Spleen (tissue), 11 donors: ENCODE results near the gene TERT. TPM values are rescaled to one million over a fixed set of nuclear protein-coding genes. Genes with fewer than 3 reads are reported as not detected.
A peak's percentile ranks its signal among the peaks of the same experiment; 100 is the strongest.

ENCODE experiments used
- DNase-seq: peaks from one replicate; pipeline ENCODE4 v3.0.0-alpha.2; 2020
- H3K27ac ChIP-seq, 8 donors: fragments of 200-600 bp; sonication (generic) in 7 of 8; 1 replicate in 4 of 8; 2 replicates in 4 of 8; pipeline versions ENCODE4 v1.5.0 to v1.8.0; 2016 to 2021; ENCODE audit warnings: inconsistent platforms in 4 of 8, mild to moderate bottlenecking in 4 of 8, moderate library complexity in 1 of 8
- H3K27me3 ChIP-seq, 7 donors: fragments of 200-600 bp; sonication (generic) in 6 of 7; replicated peaks in 1 of 7; 1 replicate in 4 of 7; 2 replicates in 3 of 7; pipeline versions ENCODE4 v1.5.0 to v1.8.0; 2016 to 2021; ENCODE audit warnings: inconsistent platforms in 3 of 7, mild to moderate bottlenecking in 1 of 7
- H3K36me3 ChIP-seq, 6 donors: fragments of 200-600 bp; sonication (generic) in 5 of 6; 1 replicate in 4 of 6; 2 replicates in 2 of 6; pipeline versions ENCODE4 v1.5.0 to v1.8.0; 2016 to 2021; ENCODE audit warnings: inconsistent platforms in 2 of 6
- H3K4me1 ChIP-seq, 6 donors: fragments of 200-600 bp; sonication (generic) in 5 of 6; 1 replicate in 3 of 6; 2 replicates in 3 of 6; pipeline versions ENCODE4 v1.5.0 to v1.8.0; 2016 to 2021; ENCODE audit warnings: inconsistent platforms in 3 of 6
- H3K4me3 ChIP-seq, 8 donors: fragments of 200-600 bp; sonication (generic) in 7 of 8; 1 replicate in 4 of 8; 2 replicates in 4 of 8; pipeline versions ENCODE4 v1.5.0 to v1.8.0; 2016 to 2021; ENCODE audit warnings: inconsistent platforms in 4 of 8, mild to moderate bottlenecking in 4 of 8, moderate library complexity in 2 of 8
- H3K9me3 ChIP-seq, 8 donors: fragments of 200-600 bp; sonication (generic) in 7 of 8; 1 replicate in 4 of 8; 2 replicates in 4 of 8; pipeline versions ENCODE4 v1.5.0 to v1.8.0; 2016 to 2021; ENCODE audit warnings: inconsistent platforms in 4 of 8
- POLR2A ChIP-seq, 3 donors: fragments of 450-650 bp; IDR thresholded peaks; one replicate each; pipeline ENCODE4 v1.5.1; 2017; ENCODE audit warnings: antibody characterized with exemption in 3 of 3, mild to moderate bottlenecking in 1 of 3
- POLR2AphosphoS5 ChIP-seq, 3 donors: sonication (generic); formaldehyde crosslinking; IDR thresholded peaks; one replicate each; pipeline ENCODE4 v1.5.1; 2017; ENCODE audit warnings: antibody characterized with exemption in 3 of 3
- WGBS, 5 donors: extraction: QIAGEN DNeasy Blood & Tissue Kit in 3 of 5; methylation state at CpG; one replicate each; pipeline versions ENCODE4 v1.1.5 to v1.1.7; 2013 to 2018; 5-methylcytosine and 5-hydroxymethylcytosine counted together
- intact Hi-C: fragments of 100-400 bp; cut with DNase I; formaldehyde crosslinking; loops from one replicate; pipeline ENCODE4 v1.15.0; 2023; ENCODE audit warnings: low total_unique reads
- polyA plus RNA-seq, 3 donors: library from polyadenylated mRNA; stranded (reverse); fragments of 200-250 nt; gene quantifications; one replicate each; pipeline ENCODE4 v1.2.1, GENCODE V29; 2013
- total RNA-seq, 7 donors: library from RNA; depleted of rRNA in 3 of 7; stranded (reverse); fragments of >200 nt in 3 of 7; fragmentation: NEBNext Ultra II Directional in 4 of 7; extraction: Animal tissue kit (Norgen Biotek cat#: 25700) in 4 of 7; gene quantifications; one replicate each; pipeline versions ENCODE4 v1.1.0 to v1.2.1, GENCODE V29; 2016 to 2021
- TF ChIP-seq, protein P1 (sequence below), 11 experiments: fragments of 200-600 bp in 7 of 11; fragments of 450-650 bp in 4 of 11; sonication (generic) in 4 of 11; IDR thresholded peaks in 8 of 11; conservative IDR thresholded peaks in 3 of 11; 1 replicate in 7 of 11; 2 replicates in 4 of 11; pipeline versions ENCODE4 v1.4.0 to v1.8.0; 2016 to 2021; ENCODE audit warnings: antibody characterized with exemption in 11 of 11, inconsistent platforms in 4 of 11, mild to moderate bottlenecking in 1 of 11
- donor health status: healthy with polysubstance abuse.
- donor health status: DM: no; HTN: no; CAD: no; lungs with moderate emphysema.
- donor health status: DM: no; HTN: no; CAD: no.
- donor health status: Bipolar disorder and iron deficiency.
- donor health status: healthy.
- donor health status: DM: no; HTN: no; CAD: no.
- donor health status: DM: yes; HTN: yes; CAD: no.

The TERT gene
- total and polyA plus RNA-seq, 10 donors, result 0.09 to 5.3 (median 0.40) TPM; not detected in 2

DNA sequence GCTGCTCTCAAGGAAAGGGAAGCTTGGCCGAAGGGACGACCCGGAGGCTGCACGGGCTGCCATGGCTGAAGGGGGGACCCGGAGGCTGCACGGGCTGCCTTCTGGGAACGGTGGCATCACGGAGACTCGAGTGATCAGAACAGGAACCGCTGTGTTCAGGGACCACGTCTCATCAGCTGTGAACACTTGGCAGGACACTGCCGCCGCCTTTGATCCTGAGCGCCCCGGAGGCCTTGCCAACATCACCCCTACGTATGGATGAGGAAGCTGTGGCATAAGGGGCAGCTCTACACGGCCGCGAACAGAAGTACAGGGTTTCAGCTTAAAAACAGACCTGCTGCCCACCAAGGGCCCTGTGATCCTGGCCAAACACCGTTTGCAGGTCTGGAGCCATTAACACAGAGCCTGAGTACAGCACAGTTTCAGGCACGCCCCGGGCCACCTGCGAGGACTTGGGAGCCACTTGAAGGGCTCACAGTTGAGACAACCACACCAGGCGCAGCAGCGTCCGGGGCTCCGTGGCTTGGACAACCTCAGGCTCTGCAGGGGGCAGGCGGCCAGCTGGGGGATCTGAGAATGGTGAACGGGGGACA, 23.9 kb upstream of the TERT start:
- Histone ChIP-seq H3K36me3 (peaks cover 0 to 70% (median 61%) of the 10 kb centered on the region in 6 donors), H3K4me3 (no peak overlapping the region), H3K27ac (no peak overlapping the region), H3K4me1 (peaks cover 7 to 36% (median 31%) of the 10 kb centered on the region in 6 donors), H3K9me3 (no peaks in the 10 kb centered on the region), H3K27me3 (peaks cover 0 to 7% (median 0%) of the 10 kb centered on the region in 7 donors)
- 86 to 89% (median 87%) methylated on average over 22 to 29 of the region's 29 CpGs for WGBS, 5 donors
- intact Hi-C loops, result no loop called here
- DNase-seq, result peak; percentile 75
- TF ChIP-seq, protein P1, sequence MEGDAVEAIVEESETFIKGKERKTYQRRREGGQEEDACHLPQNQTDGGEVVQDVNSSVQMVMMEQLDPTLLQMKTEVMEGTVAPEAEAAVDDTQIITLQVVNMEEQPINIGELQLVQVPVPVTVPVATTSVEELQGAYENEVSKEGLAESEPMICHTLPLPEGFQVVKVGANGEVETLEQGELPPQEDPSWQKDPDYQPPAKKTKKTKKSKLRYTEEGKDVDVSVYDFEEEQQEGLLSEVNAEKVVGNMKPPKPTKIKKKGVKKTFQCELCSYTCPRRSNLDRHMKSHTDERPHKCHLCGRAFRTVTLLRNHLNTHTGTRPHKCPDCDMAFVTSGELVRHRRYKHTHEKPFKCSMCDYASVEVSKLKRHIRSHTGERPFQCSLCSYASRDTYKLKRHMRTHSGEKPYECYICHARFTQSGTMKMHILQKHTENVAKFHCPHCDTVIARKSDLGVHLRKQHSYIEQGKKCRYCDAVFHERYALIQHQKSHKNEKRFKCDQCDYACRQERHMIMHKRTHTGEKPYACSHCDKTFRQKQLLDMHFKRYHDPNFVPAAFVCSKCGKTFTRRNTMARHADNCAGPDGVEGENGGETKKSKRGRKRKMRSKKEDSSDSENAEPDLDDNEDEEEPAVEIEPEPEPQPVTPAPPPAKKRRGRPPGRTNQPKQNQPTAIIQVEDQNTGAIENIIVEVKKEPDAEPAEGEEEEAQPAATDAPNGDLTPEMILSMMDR (IDR thresholded peaks at IDR 0.05 in 8 of 11, conservative IDR thresholded peaks at IDR 0.05 in 3 of 11), result no peak

DNA sequence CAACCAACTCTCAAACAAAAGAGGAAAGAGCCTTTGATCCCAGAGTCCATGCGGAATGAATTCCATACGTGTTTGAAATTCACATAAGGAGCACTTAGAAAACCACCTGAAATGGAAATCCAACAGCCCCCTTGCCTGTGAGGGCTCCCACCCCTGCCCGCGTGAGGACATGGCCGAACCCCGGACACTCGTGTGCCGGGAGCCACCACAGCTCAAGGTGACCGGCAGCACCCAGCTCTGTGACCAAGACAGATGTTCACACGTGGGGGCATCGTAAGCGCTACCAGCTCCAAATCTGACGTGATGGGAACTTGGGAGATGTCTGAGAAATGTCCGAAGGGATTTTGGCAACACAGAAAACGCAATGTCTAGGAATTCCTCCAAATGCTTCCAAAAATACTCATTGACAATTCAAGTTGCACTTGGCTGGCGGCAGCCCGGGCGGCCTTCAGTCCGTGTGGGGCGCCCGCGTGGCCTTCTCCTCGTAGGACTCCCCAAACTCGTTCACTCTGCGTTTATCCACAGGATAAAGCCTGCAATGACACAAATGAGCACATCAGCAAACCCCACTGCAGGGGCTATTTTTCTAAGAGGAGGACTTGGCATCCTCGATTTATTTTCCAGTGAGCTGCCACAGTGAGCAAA, 23.2 kb upstream of the TERT start:
- intact Hi-C loops, result no loop called here
- Histone ChIP-seq H3K4me1 (peaks cover 9 to 43% (median 38%) of the 10 kb centered on the region in 6 donors), H3K4me3 (no peak overlapping the region), H3K36me3 (peaks cover 0 to 63% (median 56%) of the 10 kb centered on the region in 6 donors), H3K27ac (peak overlapping the region in 1 of 8 donors; percentile 85), H3K9me3 (no peaks in the 10 kb centered on the region), H3K27me3 (peaks cover 0 to 7% (median 0%) of the 10 kb centered on the region in 7 donors)
- TF ChIP-seq POLR2AphosphoS5 (IDR thresholded peaks at IDR 0.05) (peak in 1 of 3 donors; percentile 14), POLR2A (IDR thresholded peaks at IDR 0.05) (no peak)
- TF ChIP-seq, protein P1 (IDR thresholded peaks at IDR 0.05 in 8 of 11, conservative IDR thresholded peaks at IDR 0.05 in 3 of 11), result no peak
- 90 to 95% (median 94%) methylated on average over 26 of the region's 26 CpGs for WGBS, 5 donors
- DNase-seq, result peak; percentile 60

GRCh38 chr5:1316588-1317340, 21.9 kb upstream of the TERT start:
- peak overlapping the region in 6 of 8 donors; percentile 4 to 85 (median 77) for H3K27ac ChIP-seq
- DNase-seq, result peak; percentile 48
- intact Hi-C loops, result no loop called here
- peak overlapping the region in 4 of 8 donors; percentile 23 to 64 (median 27) for H3K4me3 ChIP-seq
- TF ChIP-seq POLR2AphosphoS5 (IDR thresholded peaks at IDR 0.05), result peak in 1 of 3 donors; percentile 30
- TF ChIP-seq, protein P1 (IDR thresholded peaks at IDR 0.05 in 8 of 11, conservative IDR thresholded peaks at IDR 0.05 in 3 of 11), result no peak
- H3K9me3 ChIP-seq, result peaks cover 0 to under 1% (median 0%) of the 10 kb centered on the region in 8 donors
- peaks cover 0 to 50% (median 43%) of the 10 kb centered on the region in 6 donors for H3K36me3 ChIP-seq
- WGBS, 5 donors, result 39 to 59% (median 54%) methylated on average over 17 of the region's 17 CpGs
- H3K27me3 ChIP-seq, result peaks cover 0 to 12% (median 0%) of the 10 kb centered on the region in 7 donors
- peaks cover 12 to 56% (median 45%) of the 10 kb centered on the region in 6 donors for H3K4me1 ChIP-seq
